AG09309 (cell line): ENCODE data around the gene FNIP2.

Experiments used
- DNase-seq: peaks from one replicate; pipeline ENCODE4 v3.0.0-alpha.2; 2010; ENCODE audit warnings: low read depth
- H3K4me3 ChIP-seq: 2 replicates; pipeline ENCODE4 v1.5.1; 2011; ENCODE audit warnings: mild to moderate bottlenecking, low read depth, low read length, moderate library complexity; ENCODE audit not compliant: control insufficient read depth
- CTCF ChIP-seq: IDR thresholded peaks from 2 replicates; pipeline ENCODE4 v1.5.1; 2011; ENCODE audit warnings: mild to moderate bottlenecking, low read depth, low read length, inconsistent platforms; ENCODE audit not compliant: insufficient read depth, control insufficient read depth; ENCODE audit errors: missing control alignments

FNIP2 gene

GRCh38 chr4:158775091-158775651 is 6.3 kb downstream of the FNIP2 start:
- no peak for TF ChIP-seq CTCF
- no peak for DNase-seq
- no peak overlapping the region for H3K4me3 ChIP-seq

GRCh38 chr4:158776106-158776505 is 7.3 kb downstream of the FNIP2 start:
- DNase-seq: no peak
- H3K4me3 ChIP-seq: no peak overlapping the region
- TF ChIP-seq CTCF: no peak

DNA sequence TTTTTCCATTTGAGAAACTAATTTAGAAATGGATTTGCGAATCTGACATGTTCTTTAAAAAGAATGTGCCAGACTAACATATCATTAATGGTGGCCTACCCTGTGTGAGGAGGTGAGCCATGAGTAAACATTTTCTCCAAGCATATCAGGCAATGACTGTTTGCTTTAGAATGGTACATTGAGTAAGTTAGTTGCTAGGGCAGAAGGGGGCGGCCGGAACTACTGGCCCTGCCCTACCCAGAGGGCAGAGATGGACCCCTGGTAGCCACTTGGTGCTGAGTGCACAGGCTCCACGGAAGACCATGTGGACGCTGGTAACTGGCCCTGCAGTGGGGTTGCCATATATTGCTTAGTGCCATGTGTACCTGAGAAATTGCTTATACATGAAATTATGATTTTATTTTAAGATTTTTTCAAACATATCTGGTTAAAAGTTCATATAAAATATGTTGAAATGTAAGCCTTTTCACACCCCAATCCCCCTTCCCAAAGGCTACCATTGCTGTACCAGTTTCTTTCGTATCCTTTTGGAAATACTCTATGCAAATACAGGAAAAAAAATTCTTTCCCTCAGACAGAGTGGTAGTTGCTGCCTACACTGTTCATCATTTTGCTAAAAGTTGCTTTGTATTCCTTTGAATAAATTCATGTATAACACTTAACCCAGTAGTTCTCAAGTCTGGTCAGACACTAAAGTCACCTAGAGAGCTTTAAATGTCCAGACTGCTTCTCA is 8.8 kb downstream of the FNIP2 start:
- H3K4me3 ChIP-seq: no peak overlapping the region
- no peak for TF ChIP-seq CTCF
- no peak for DNase-seq

- TF ChIP-seq CTCF: no peak
- no peak for DNase-seq
- no peak overlapping the region for H3K4me3 ChIP-seq
Observed at GRCh38 chr4:158778156-158778711, 9.4 kb downstream of the FNIP2 start.

DNA sequence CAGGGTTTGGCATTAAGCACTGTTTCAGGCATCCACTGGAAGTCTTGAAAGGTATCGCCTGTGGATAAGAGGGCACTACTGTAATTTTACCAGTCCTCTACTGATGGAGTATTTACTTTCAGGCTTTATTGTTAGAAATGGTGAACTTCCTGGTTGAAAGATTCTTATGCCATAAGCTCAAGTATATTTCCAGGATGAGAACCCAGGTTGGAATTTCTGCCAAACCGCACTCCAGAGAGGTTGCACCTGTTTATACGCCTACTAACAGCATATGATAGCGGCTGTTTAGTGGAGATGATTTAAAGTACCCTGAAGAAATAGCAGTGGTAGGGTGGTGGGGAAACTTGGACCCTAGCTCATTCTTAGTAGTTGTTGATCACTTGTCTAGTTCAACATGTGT is 9.9 kb downstream of the FNIP2 start:
- TF ChIP-seq CTCF: no peak
- DNase-seq: no peak
- no peak overlapping the region for H3K4me3 ChIP-seq

DNA sequence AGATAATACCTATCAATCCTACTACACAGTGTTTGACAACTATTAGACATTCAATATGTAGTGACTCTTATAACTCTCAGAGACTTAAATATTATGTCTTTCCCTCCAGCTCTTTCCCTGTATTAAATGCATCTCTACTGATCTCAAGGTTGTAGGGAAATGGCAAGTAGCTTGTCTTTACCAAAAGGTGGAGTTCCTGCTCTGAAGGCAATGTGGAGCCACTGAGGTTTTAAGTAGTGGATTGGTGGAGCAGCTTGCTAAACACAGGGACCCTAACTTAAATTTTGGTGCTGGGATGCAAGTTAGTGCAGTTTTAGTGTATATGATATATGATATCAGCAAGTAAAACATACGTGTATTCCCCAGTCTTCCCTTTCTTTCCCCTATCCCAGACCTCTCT is 13.1 kb downstream of the FNIP2 start:
- DNase-seq: no peak
- TF ChIP-seq CTCF: no peak
- H3K4me3 ChIP-seq: no peak overlapping the region
